BJ (cell line): ENCODE measurements around the gene ATP11A. TPM values are rescaled to one million over a fixed set of nuclear protein-coding genes. Genes with fewer than 3 reads are reported as not detected.
"Not testable (repeated sequence)": the region's sequence is repeated elsewhere in the genome, so short reads cannot be mapped to it uniquely, and the experiment has no call there.

Source experiments
- CTCF ChIA-PET: fragments of 350-600 bp; formaldehyde crosslinking; extraction: SDS; loops from one replicate; lab custom pipeline; 2021; ENCODE audit warnings: antibody characterized with exemption, inconsistent platforms; lab: Yijun Ruan, JAX
- POLR2A ChIA-PET: fragments of 300-600 bp; sonication (Branson Sonifier 250); formaldehyde crosslinking; extraction: SDS; loops from one replicate; lab custom pipeline; 2021; ENCODE audit warnings: antibody characterized with exemption; lab: Charles Lee
- DNase-seq: peaks from one replicate; pipeline ENCODE4 v3.0.0-alpha.2; 2011; ENCODE audit warnings: low read depth
- H3K27me3 ChIP-seq: 2 replicates; pipeline ENCODE4 v1.6.0; 2011; ENCODE audit warnings: low read length; ENCODE audit not compliant: control insufficient read depth, insufficient read depth
- H3K36me3 ChIP-seq: 2 replicates; pipeline ENCODE4 v1.5.1; 2011; ENCODE audit warnings: low read length; ENCODE audit not compliant: control insufficient read depth, insufficient read depth
- H3K4me3 ChIP-seq: 2 replicates; pipeline ENCODE4 v1.5.1; 2011; ENCODE audit warnings: low read depth, mild to moderate bottlenecking, control low read depth, low read length
- CTCF ChIP-seq: IDR thresholded peaks from 2 replicates; pipeline ENCODE4 v1.5.1; 2011; ENCODE audit warnings: low read depth, mild to moderate bottlenecking, control low read depth, inconsistent platforms, low read length, moderate library complexity; ENCODE audit not compliant: insufficient read depth
- polyA plus RNA-seq: library from polyadenylated mRNA; depleted of rRNA; stranded (reverse); fragments of >200 nt; gene quantifications from 2 replicates; pipeline ENCODE4 v1.2.3, GENCODE V29; 2011

The ATP11A gene
- polyA plus RNA-seq, 1 experiment = 1.9 TPM

GRCh38 chr13:112670864-112671263, 19.0 kb upstream of the ATP11A start:
- no peaks in the 10 kb centered on the region for H3K36me3 ChIP-seq
- H3K4me3 ChIP-seq = no peak overlapping the region
- DNase-seq = no peak
- CTCF ChIA-PET = interaction anchor here (0.6 to 1.2 kb wide), 2 partner anchors 30 to 51 kb away, joined by 3 read pairs; no protein-coding TSS in a partner anchor
- peaks cover 4% of the 10 kb centered on the region for H3K27me3 ChIP-seq
- TF ChIP-seq CTCF = no peak
- POLR2A ChIA-PET = no interaction called here

GRCh38 chr13:112671359-112671758, 18.5 kb upstream of the ATP11A start:
- no peak for DNase-seq
- ChIA-PET CTCF (interaction anchor here (1.2 kb wide), 1 partner anchor 30 kb away, joined by 3 read pairs; no protein-coding TSS in a partner anchor), POLR2A (no interaction called here)
- H3K36me3 ChIP-seq = no peaks in the 10 kb centered on the region
- H3K4me3 ChIP-seq = no peak overlapping the region
- peaks cover 4% of the 10 kb centered on the region for H3K27me3 ChIP-seq
- no peak for TF ChIP-seq CTCF

GRCh38 chr13:112672651-112673284, 17.1 kb upstream of the ATP11A start:
- CTCF ChIA-PET = no interaction called here
- peaks cover 5% of the 10 kb centered on the region for H3K27me3 ChIP-seq
- DNase-seq = no peak
- H3K4me3 ChIP-seq = no peak overlapping the region
- no peaks in the 10 kb centered on the region for H3K36me3 ChIP-seq
- TF ChIP-seq CTCF = no peak
- POLR2A ChIA-PET = no interaction called here

- CTCF ChIA-PET = interaction anchor here (1.3 to 1.9 kb wide), 2 partner anchors 10 to 13 kb away, joined by 4 to 6 read pairs; no protein-coding TSS in a partner anchor
- POLR2A ChIA-PET = no interaction called here
- Histone ChIP-seq H3K4me3 (no peak overlapping the region), H3K36me3 (no peaks in the 10 kb centered on the region), H3K27me3 (peaks cover 5% of the 10 kb centered on the region)
- no peak for DNase-seq
- TF ChIP-seq CTCF = no peak
Measured at GRCh38 chr13:112674412-112675365, 15.1 kb upstream of the ATP11A start.

- peaks cover 5% of the 10 kb centered on the region for H3K27me3 ChIP-seq
- no peak overlapping the region for H3K4me3 ChIP-seq
- no peaks in the 10 kb centered on the region for H3K36me3 ChIP-seq
- ChIA-PET POLR2A (interaction anchor here (0.5 kb wide), 1 partner anchor 130 kb away, joined by 4 read pairs; no protein-coding TSS in a partner anchor), CTCF (interaction anchor here (1.3 to 1.9 kb wide), 2 partner anchors 11 to 13 kb away, joined by 4 to 6 read pairs; no protein-coding TSS in a partner anchor)
- no peak for TF ChIP-seq CTCF
- no peak for DNase-seq
Measured at GRCh38 chr13:112675366-112675756, 14.5 kb upstream of the ATP11A start.

- CTCF ChIA-PET, DNase-seq, H3K36me3 ChIP-seq, H3K4me3 ChIP-seq, H3K27me3 ChIP-seq, POLR2A ChIA-PET: not testable (repeated sequence)
Measured at GRCh38 chr13:112677421-112677962, 12.3 kb upstream of the ATP11A start.
